ENCODE results near the gene CLTCL1. TPM values are rescaled to one million over a fixed set of nuclear protein-coding genes. Genes with fewer than 3 reads are reported as not detected.

The CLTCL1 gene
- total and polyA plus RNA-seq, 4 donors, result 2.0 to 4.8 (median 2.6) TPM

GRCh38 chr22:19271856-19272535 lies 19.5 kb downstream of the CLTCL1 start:
- Histone ChIP-seq H3K27ac (ENCODE audit: low read depth in 1 of 2, low read length in 2 of 2) (peak overlapping the region in 1 of 2 donors; percentile 66), H3K36me3 (ENCODE audit: control insufficient read depth in 4 of 4, insufficient read depth in 3 of 4, low read depth in 1 of 4, low read length in 3 of 4) (peaks cover 0 to 2% (median under 1%) of the 10 kb centered on the region in 4 donors), H3K4me1 (ENCODE audit: control insufficient read depth in 4 of 4, insufficient read depth in 4 of 4, low read length in 3 of 4) (no peaks in the 10 kb centered on the region), H3K9ac (ENCODE audit: low read depth in 1 of 2, low read length in 2 of 2) (no peak overlapping the region), H3K27me3 (ENCODE audit: control insufficient read depth in 4 of 4, insufficient read depth in 4 of 4, low read length in 3 of 4) (no peaks in the 10 kb centered on the region), H3K9me3 (ENCODE audit: control insufficient read depth in 4 of 4, low read length in 3 of 4) (no peaks in the 10 kb centered on the region), H3K4me3 (ENCODE audit: low read depth in 1 of 3, low read length in 3 of 3) (no peak overlapping the region)
- WGBS, result 57% methylated on average over 10 of the region's 10 CpGs
- DNase-seq (ENCODE audit: low spot score), result no peak
- peak; percentile 34 for TF ChIP-seq FOXA2 (IDR thresholded peaks at IDR 0.05)
- peak; percentile 65 to 74 for TF ChIP-seq HNF4A (conservative IDR thresholded peaks at IDR 0.05)
- TF ChIP-seq JUND (IDR thresholded peaks at IDR 0.05), result peak in 1 of 2 donors; percentile 53
- TF ChIP-seq REST (IDR thresholded peaks at IDR 0.05), result peak; percentile 58
- TF ChIP-seq HNF4G (IDR thresholded peaks at IDR 0.05), result no peak
- TF ChIP-seq SP1 (IDR thresholded peaks at IDR 0.05), result peak; percentile 82
- peak; percentile 31 for TF ChIP-seq MAX (IDR thresholded peaks at IDR 0.05)
- peak; percentile 70 to 79 for TF ChIP-seq RXRA (IDR thresholded peaks at IDR 0.05)
- peak; percentile 47 for TF ChIP-seq YY1 (IDR thresholded peaks at IDR 0.05)
- TF ChIP-seq, protein P1, sequence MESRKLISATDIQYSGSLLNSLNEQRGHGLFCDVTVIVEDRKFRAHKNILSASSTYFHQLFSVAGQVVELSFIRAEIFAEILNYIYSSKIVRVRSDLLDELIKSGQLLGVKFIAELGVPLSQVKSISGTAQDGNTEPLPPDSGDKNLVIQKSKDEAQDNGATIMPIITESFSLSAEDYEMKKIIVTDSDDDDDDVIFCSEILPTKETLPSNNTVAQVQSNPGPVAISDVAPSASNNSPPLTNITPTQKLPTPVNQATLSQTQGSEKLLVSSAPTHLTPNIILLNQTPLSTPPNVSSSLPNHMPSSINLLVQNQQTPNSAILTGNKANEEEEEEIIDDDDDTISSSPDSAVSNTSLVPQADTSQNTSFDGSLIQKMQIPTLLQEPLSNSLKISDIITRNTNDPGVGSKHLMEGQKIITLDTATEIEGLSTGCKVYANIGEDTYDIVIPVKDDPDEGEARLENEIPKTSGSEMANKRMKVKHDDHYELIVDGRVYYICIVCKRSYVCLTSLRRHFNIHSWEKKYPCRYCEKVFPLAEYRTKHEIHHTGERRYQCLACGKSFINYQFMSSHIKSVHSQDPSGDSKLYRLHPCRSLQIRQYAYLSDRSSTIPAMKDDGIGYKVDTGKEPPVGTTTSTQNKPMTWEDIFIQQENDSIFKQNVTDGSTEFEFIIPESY (IDR thresholded peaks at IDR 0.05), result no peak

- Histone ChIP-seq H3K4me3 (ENCODE audit: low read depth in 1 of 3, low read length in 3 of 3) (no peak overlapping the region), H3K27ac (ENCODE audit: low read depth in 1 of 2, low read length in 2 of 2) (peak overlapping the region in 1 of 2 donors; percentile 66), H3K36me3 (ENCODE audit: control insufficient read depth in 4 of 4, insufficient read depth in 3 of 4, low read depth in 1 of 4, low read length in 3 of 4) (peaks cover 0 to 2% (median under 1%) of the 10 kb centered on the region in 4 donors), H3K9me3 (ENCODE audit: control insufficient read depth in 4 of 4, low read length in 3 of 4) (no peaks in the 10 kb centered on the region), H3K27me3 (ENCODE audit: control insufficient read depth in 4 of 4, insufficient read depth in 4 of 4, low read length in 3 of 4) (no peaks in the 10 kb centered on the region), H3K4me1 (ENCODE audit: control insufficient read depth in 4 of 4, insufficient read depth in 4 of 4, low read length in 3 of 4) (no peaks in the 10 kb centered on the region), H3K9ac (ENCODE audit: low read depth in 1 of 2, low read length in 2 of 2) (no peak overlapping the region)
- no peak for DNase-seq (ENCODE audit: low spot score)
- WGBS, result 82% methylated on average over 4 of the region's 4 CpGs
- TF ChIP-seq GABPA (IDR thresholded peaks at IDR 0.05 in 1 of 2, conservative IDR thresholded peaks at IDR 0.05 in 1 of 2) (no peak), JUND (IDR thresholded peaks at IDR 0.05) (no peak), RAD21 (IDR thresholded peaks at IDR 0.05) (no peak), REST (IDR thresholded peaks at IDR 0.05) (no peak), HNF4A (conservative IDR thresholded peaks at IDR 0.05) (no peak), MAX (IDR thresholded peaks at IDR 0.05) (no peak), RXRA (IDR thresholded peaks at IDR 0.05) (no peak), TAF1 (conservative IDR thresholded peaks at IDR 0.05) (no peak)
- TF ChIP-seq, protein P1 (IDR thresholded peaks at IDR 0.05), result no peak
- TF ChIP-seq, protein P2, sequence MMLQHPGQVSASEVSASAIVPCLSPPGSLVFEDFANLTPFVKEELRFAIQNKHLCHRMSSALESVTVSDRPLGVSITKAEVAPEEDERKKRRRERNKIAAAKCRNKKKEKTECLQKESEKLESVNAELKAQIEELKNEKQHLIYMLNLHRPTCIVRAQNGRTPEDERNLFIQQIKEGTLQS (IDR thresholded peaks at IDR 0.05), result no peak
These were observed 20.2 kb downstream of the CLTCL1 start for GRCh38 chr22:19271273-19271855.

Data from liver (tissue), 9 donors.